Hepatocyte (in vitro differentiated cells): ENCODE measurements around the gene PGPEP1. TPM values are rescaled to one million over a fixed set of nuclear protein-coding genes. Genes with fewer than 3 reads are reported as not detected.

Source experiments
- DNase-seq: peaks from one replicate; pipeline ENCODE4 v3.0.0-alpha.2; 2016; ENCODE audit warnings: low spot score
- H2AFZ ChIP-seq: fragments of 200-600 bp; sonication (generic); 2 replicates; pipeline ENCODE4 v1.6.0; 2016; ENCODE audit warnings: antibody characterized with exemption, mild to moderate bottlenecking
- H3K27ac ChIP-seq: fragments of 200-600 bp; sonication (generic); 2 replicates; pipeline ENCODE4 v1.5.1; 2016; ENCODE audit warnings: mild to moderate bottlenecking
- H3K27me3 ChIP-seq: fragments of 200-600 bp; sonication (generic); 2 replicates; pipeline ENCODE4 v1.6.1; 2016
- H3K36me3 ChIP-seq: fragments of 200-600 bp; sonication (generic); replicated peaks from 2 replicates; pipeline ENCODE4 v1.5.1; 2016; ENCODE audit warnings: low read depth; ENCODE audit not compliant: insufficient read depth
- H3K4me1 ChIP-seq: fragments of 200-600 bp; sonication (generic); 2 replicates; pipeline ENCODE4 v1.5.1; 2016; ENCODE audit warnings: mild to moderate bottlenecking, moderate library complexity; ENCODE audit not compliant: insufficient read depth
- H3K4me2 ChIP-seq: fragments of 200-600 bp; sonication (generic); 2 replicates; pipeline ENCODE4 v1.6.0; 2016
- H3K4me3 ChIP-seq: fragments of 200-600 bp; sonication (generic); 2 replicates; pipeline ENCODE4 v1.5.1; 2016; ENCODE audit warnings: mild to moderate bottlenecking
- H3K79me2 ChIP-seq: fragments of 200-600 bp; sonication (generic); 2 replicates; pipeline ENCODE4 v1.6.0; 2017; ENCODE audit warnings: mild to moderate bottlenecking
- H3K9me2 ChIP-seq: fragments of 200-600 bp; sonication (generic); replicated peaks from 2 replicates; pipeline ENCODE4 v1.6.0; 2017; ENCODE audit warnings: mild to moderate bottlenecking; ENCODE audit not compliant: insufficient read depth
- H3K9me3 ChIP-seq: fragments of 200-600 bp; sonication (generic); 2 replicates; pipeline ENCODE4 v1.5.1; 2016; ENCODE audit warnings: low read depth, mild to moderate bottlenecking
- H4K20me1 ChIP-seq: fragments of 200-600 bp; sonication (generic); 2 replicates; pipeline ENCODE4 v1.6.0; 2016; ENCODE audit warnings: mild to moderate bottlenecking; ENCODE audit not compliant: insufficient read depth, poor library complexity, severe bottlenecking
- CTCF ChIP-seq: fragments of 200-600 bp; sonication (generic); IDR thresholded peaks from 2 replicates; pipeline ENCODE4 v1.5.1; 2016; ENCODE audit warnings: antibody characterized with exemption, mild to moderate bottlenecking; ENCODE audit not compliant: poor library complexity
- EZH2 ChIP-seq: fragments of 200-600 bp; sonication (generic); IDR thresholded peaks from 2 replicates; pipeline ENCODE4 v1.6.1; 2016; ENCODE audit warnings: antibody characterized with exemption, mild to moderate bottlenecking, borderline replicate concordance
- EZH2phosphoT487 ChIP-seq: fragments of 200-600 bp; sonication (generic); IDR thresholded peaks from one replicate; pipeline ENCODE4 v1.6.1; 2018; ENCODE audit warnings: antibody characterized with exemption, mild to moderate bottlenecking, low read depth, moderate library complexity; ENCODE audit not compliant: unreplicated experiment, severe bottlenecking
- WGBS: methylation state at CpG from one replicate; pipeline ENCODE4 v1.1.6; 2016; ENCODE audit warnings: low lambda C conversion rate; ENCODE audit errors: missing lambda C conversion rate; 5-methylcytosine and 5-hydroxymethylcytosine counted together
- polyA plus RNA-seq: library from polyadenylated mRNA; unstranded; fragments of >200 nt; fragmentation: Nextera tagmentation; extraction: Ambion mirVana; gene quantifications from 2 replicates; pipeline ENCODE4 v1.2.1, GENCODE V29; 2016
- total RNA-seq: library from RNA; depleted of rRNA; stranded (reverse); fragments of >200 nt; gene quantifications from 2 replicates; pipeline ENCODE4 v1.2.3, GENCODE V29; 2014

The PGPEP1 gene
- total and polyA plus RNA-seq, 2 experiments from 2014 or later = 26.8 to 36.1 TPM

GRCh38 chr19:18366021-18366435, 25.6 kb downstream of the PGPEP1 start:
- Histone ChIP-seq H3K4me3 (no peak overlapping the region), H3K4me2 (no peak overlapping the region), H3K9me3 (no peaks in the 10 kb centered on the region), H3K27me3 (no peaks in the 10 kb centered on the region), H3K79me2 (peaks cover 4% of the 10 kb centered on the region), H3K4me1 (peaks cover 23% of the 10 kb centered on the region), H3K27ac (peak overlapping the region; percentile 98), H4K20me1 (no peaks in the 10 kb centered on the region), H3K36me3 (no peaks in the 10 kb centered on the region), H3K9me2 (no peaks in the 10 kb centered on the region), H2AFZ (no peak overlapping the region)
- 92% methylated on average over 2 of the region's 2 CpGs for WGBS
- DNase-seq = no peak
- TF ChIP-seq CTCF (no peak), EZH2phosphoT487 (no peak), EZH2 (no peak)

GRCh38 chr19:18368504-18369222, 28.3 kb downstream of the PGPEP1 start:
- H3K36me3 ChIP-seq = no peaks in the 10 kb centered on the region
- no peaks in the 10 kb centered on the region for H3K9me2 ChIP-seq
- no peaks in the 10 kb centered on the region for H3K27me3 ChIP-seq
- H3K4me1 ChIP-seq = peaks cover 21% of the 10 kb centered on the region
- peaks cover 4% of the 10 kb centered on the region for H3K79me2 ChIP-seq
- no peaks in the 10 kb centered on the region for H4K20me1 ChIP-seq
- peak overlapping the region; percentile 26 for H3K27ac ChIP-seq
- H3K9me3 ChIP-seq = no peaks in the 10 kb centered on the region
- H3K4me3 ChIP-seq = no peak overlapping the region
- WGBS = 83% methylated on average over 15 of the region's 15 CpGs
- TF ChIP-seq EZH2phosphoT487 (no peak), EZH2 (no peak), CTCF (no peak)
- H3K4me2 ChIP-seq = no peak overlapping the region
- H2AFZ ChIP-seq = no peak overlapping the region
- no peak for DNase-seq

GRCh38 chr19:18373407-18373891, 33.1 kb downstream of the PGPEP1 start:
- H3K79me2 ChIP-seq = no peaks in the 10 kb centered on the region
- H3K4me3 ChIP-seq = no peak overlapping the region
- H3K4me1 ChIP-seq = peaks cover 20% of the 10 kb centered on the region
- peak overlapping the region; percentile 94 for H3K27ac ChIP-seq
- H3K27me3 ChIP-seq = no peaks in the 10 kb centered on the region
- no peak for DNase-seq
- H3K36me3 ChIP-seq = no peaks in the 10 kb centered on the region
- no peak for TF ChIP-seq CTCF
- TF ChIP-seq EZH2phosphoT487 = no peak
- TF ChIP-seq EZH2 = no peak
- no peaks in the 10 kb centered on the region for H4K20me1 ChIP-seq
- H3K4me2 ChIP-seq = no peak overlapping the region
- H3K9me3 ChIP-seq = no peaks in the 10 kb centered on the region
- 75% methylated on average over 4 of the region's 4 CpGs for WGBS
- no peaks in the 10 kb centered on the region for H3K9me2 ChIP-seq
- no peak overlapping the region for H2AFZ ChIP-seq
